Measurements from ENCODE around the gene ITGB5.

Gene ITGB5

GRCh38 chr3:124858275-124858674 is 28.9 kb downstream of the ITGB5 start:
- no peak for DNase-seq

- DNase-seq: no peak
Measured at GRCh38 chr3:124856677-124857076, 30.5 kb downstream of the ITGB5 start.

DNA sequence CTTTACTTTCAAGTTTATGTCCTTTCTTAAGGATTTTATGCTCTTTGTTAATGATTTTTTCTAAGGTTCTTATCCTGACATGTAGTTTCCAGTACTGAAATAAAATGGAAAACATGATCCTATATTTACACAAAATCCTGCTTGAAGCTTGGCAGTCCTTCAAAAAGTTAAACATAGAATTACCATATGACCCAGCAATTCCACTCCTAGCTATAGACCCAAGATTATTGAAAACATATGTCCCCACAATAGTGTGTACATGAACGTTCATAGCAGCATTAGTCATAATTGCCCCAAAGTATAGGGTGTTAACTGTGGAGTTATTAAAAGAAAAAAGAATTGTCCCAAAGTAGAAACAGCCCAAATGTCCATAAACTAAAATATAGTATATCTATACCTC is 33.2 kb downstream of the ITGB5 start:
- DNase-seq: no peak

DNA sequence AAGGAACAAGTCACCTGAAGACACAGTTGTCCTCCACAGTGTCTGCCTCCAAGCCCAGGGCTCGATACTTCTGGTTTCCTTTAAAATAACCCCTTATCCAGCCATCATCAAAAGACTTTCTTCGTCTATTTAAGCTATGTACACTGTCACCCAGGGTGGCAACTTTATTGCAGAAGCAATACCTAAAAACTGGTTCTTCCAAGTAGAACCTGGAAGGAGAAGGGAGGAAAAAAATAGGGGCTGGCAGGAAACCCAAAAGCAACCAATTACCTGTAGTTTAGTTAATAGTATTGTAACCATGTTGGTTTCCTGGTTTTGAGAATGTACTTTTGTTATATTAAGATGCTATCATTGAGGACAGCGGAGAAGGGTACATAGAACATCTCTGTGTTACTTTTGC is 33.7 kb downstream of the ITGB5 start:
- no peak for DNase-seq

DNA sequence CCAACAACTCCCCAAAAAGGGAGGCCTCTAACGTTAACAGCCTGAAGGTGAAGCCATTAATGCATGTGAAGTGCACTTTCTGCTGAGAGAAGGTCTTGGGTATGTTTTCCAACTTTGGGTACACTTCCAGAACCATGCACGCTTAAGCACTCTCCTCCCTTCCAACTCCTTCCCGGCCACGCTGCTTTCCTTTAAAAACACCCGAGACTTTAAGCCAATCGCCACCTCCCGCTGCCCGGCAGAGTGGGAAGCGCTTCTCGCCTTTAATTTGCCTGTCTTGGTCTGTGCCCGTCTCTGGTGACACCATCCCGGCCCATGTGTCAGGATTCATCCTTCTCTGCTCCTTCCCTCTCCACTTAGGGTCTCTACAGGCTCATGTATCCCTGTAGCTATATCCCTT is 35.3 kb downstream of the ITGB5 start:
- no peak for DNase-seq

GRCh38 chr3:124851136-124851535 is 36.0 kb downstream of the ITGB5 start:
- no peak for DNase-seq

DNA sequence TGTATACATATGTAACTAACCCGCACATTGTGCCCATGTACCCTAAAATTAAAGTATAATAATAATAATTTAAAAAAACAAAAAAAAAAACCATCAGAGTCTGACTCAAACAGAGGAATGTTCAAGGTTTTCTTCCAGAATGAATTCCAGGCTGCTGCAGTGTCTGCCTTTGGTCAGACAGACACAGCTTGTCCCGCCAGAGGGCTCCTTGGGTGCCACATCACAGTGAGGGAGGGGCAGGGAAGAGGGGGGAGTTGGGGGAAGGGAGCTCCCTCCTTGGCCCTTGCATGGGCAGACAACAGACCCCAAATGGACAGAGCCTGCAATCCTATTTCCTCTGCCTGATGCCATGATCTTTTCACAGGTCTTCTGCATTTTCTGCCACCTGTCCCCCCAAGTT is 36.5 kb downstream of the ITGB5 start:
- DNase-seq: no peak

- DNase-seq: no peak
Measured at GRCh38 chr3:124850212-124850611, 37.0 kb downstream of the ITGB5 start.

- DNase-seq: no peak
Measured at GRCh38 chr3:124848300-124848699, 38.9 kb downstream of the ITGB5 start.

DNA sequence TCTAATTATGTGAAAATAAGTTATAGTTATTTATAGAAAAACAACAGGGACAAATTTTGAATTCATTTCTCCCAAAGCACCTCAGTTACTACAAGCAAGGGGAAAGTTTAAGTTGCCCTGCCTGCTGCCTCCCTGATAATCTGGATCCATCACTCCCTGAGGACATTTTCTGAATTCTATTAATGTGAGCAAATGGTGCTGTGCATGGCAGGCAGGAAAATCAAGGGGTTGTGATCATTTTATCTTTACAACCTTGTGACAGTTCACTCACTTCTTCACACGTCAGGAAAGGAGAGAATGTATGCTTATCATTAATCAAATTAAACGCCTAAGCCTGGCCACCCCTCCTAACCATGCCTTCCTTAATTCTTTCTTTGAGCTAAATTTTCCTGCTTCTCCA is 39.3 kb downstream of the ITGB5 start:
- no peak for DNase-seq

DNA sequence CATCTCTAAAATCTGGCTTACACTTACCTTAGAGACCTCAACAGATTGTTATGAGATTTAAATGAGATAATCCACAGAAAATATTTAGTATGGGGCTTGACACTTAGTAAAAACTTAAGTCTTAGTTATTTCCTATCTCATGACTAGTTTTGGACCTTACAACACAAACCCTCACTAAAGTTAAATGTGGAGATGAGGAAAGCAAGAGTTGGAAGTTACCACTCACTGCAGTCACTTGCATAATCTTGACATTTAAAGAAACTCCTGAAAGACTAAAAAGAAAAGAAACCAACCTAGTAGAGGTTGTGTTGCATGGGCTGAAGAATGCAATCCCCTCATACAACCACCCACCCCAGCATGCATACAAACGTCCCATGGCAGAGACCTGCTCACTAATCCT is 40.1 kb downstream of the ITGB5 start:
- DNase-seq: no peak

GRCh38 chr3:124846189-124846588 is 41.0 kb downstream of the ITGB5 start:
- DNase-seq: no peak

DNA sequence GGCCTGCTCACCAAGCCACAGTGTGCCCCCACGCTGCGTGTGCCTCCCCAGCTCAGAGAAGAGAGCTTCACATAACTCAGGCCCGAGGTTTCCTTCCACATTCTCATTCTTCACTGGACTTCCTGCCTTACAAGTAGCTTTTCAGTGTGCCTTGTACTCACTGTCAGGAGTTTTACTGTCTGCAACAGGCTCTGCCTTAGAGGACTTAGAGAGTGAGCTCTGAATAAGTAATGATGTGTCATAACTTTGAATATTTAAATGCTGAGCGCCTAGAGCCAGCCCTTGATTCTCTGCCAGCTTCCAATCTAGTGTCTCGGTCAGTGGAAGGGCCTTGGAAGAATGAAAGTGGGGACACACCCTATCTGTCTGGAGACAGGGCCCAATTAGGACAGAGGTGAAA is 41.8 kb downstream of the ITGB5 start:
- no peak for DNase-seq

DNA sequence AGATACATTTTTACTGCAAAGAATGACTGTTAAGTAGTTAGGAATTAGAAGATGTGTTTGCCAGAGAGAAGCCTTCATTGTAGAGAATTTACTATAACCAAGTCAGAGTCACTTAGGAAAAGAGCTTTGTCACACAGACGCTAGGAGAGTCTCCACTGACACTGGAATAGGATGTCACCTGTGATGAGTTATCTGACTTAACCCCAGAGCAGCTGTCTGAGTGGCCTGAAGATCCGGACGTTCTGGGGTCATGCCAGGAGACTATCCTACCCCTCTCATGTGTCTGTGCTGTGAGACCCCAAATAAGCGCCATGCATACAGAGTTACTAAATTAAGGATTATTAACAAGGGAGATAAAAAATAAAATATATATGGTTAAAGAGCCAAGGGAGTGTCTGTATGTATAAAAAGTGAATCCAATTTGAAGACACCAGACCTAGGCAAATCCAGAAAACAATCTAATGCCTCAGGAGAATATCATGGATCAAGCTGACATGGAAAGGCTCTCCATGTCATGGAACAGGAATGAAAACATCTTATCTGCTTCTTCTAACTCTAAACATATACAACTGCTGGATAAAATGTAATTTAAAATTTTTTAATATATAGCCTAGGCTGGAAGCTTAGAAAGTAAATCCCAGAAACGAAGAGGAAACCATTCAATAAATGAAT is 43.5 kb downstream of the ITGB5 start:
- DNase-seq: no peak

- no peak for DNase-seq
Measured at GRCh38 chr3:124843047-124843446, 44.1 kb downstream of the ITGB5 start.

- no peak for DNase-seq
Measured at GRCh38 chr3:124841517-124841916, 45.6 kb downstream of the ITGB5 start.

DNA sequence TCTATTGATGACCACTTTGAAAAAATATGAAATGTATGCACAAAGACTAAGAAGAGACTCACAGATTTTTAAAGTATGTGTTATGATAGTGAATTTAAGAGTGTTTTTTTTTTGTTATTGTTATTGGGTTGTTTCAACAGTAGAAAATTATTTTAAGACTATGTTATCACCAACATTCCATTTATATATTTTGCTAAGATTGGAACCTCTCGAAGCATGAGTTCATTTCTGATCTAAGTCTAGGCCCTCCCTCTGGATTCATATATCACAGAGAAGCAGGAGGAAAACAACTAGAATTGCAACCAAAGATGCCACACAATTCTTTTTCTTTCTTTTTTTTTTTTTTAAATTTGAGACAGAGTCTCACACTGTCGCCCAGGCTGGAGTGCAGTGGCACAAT is 46.8 kb downstream of the ITGB5 start:
- no peak for DNase-seq

GRCh38 chr3:124839896-124840295 is 47.3 kb downstream of the ITGB5 start:
- DNase-seq: no peak

- DNase-seq: no peak
Measured at GRCh38 chr3:124838963-124839362, 48.2 kb downstream of the ITGB5 start.

DNA sequence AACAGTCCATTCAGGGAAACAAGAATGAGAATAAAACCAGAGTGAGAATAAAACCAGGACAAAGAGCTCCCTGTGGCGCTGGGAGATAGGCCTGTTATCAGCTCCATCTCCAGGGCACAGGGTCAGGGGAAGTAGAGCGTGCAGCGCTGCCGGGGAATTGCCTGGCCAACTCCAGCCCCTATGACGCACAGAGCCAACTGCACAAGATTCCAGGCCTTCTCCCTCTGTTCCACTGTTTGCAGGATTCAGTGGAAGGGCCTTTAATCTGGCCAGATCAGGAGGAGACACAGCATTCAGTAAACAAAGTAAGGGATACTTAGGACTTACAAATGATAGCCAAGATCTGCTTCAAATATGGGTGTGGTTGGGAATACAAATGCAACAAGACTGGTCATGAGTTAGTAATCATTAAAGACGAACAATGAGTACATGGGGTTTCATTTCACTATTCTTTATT is 49.4 kb downstream of the ITGB5 start:
- DNase-seq: no peak

- DNase-seq: no peak
Measured at GRCh38 chr3:124837065-124837464, 50.1 kb downstream of the ITGB5 start.

DNA sequence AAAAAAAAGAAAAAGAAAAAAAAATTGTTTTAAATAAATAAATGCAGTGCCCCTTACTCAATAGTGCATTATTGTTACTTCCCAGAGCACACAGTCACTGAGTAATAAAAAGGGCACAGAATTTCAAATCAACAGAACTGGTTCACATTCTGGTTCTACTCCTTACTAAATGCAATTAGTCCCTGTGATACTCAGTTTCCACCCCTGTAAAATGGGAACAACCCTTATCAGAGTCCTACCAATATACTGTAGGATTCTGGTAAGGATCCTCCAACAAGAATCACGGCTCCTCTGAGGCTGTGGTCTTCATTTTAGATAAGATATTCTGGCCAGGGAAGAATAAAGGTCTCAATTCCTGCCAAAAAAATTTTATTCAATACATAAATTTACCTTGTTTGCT is 50.7 kb downstream of the ITGB5 start:
- no peak for DNase-seq

GRCh38 chr3:124834723-124835718 is 52.1 kb downstream of the ITGB5 start:
- peak; percentile 21 for DNase-seq

DNA sequence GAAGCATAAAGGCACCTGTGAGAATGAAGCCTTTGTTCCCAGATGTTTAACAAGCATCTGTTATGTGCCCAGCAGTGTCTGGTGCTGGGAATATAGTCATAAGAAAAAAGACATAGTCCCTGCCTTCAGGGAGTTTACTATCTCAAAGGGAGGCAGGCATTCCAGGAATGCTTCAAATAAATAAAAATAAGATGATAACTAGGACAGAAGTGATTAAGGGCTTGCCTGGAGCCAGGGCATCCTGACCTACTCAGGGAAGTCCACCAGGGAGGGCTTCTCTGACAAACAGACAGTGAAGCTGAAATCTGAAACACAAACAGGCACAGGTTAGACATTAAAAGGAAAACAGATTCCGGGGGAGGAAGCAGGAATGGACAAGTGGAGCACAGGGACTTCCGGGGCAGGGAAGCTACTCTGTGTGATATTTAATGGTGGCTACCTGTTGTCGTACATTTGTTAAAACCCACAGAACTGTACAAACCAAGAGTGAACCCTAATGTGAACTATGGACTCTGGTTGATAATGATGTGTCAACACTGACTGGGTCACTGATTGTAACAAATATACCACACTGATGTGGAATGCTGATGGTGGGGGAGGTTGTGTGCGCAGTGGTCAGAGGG is 53.3 kb downstream of the ITGB5 start:
- DNase-seq: no peak
